IPS-NIHi7 (cell line): ENCODE results near the gene SOX5.
"Not testable (repeated sequence)": the region's sequence is repeated elsewhere in the genome, so short reads cannot be mapped to it uniquely, and the experiment has no call there.

Experiments used
- DNase-seq: peaks from one replicate; pipeline ENCODE4 v3.0.0; 2012; ENCODE audit warnings: mixed read lengths; ENCODE audit errors: extremely low spot score

Gene SOX5

DNA sequence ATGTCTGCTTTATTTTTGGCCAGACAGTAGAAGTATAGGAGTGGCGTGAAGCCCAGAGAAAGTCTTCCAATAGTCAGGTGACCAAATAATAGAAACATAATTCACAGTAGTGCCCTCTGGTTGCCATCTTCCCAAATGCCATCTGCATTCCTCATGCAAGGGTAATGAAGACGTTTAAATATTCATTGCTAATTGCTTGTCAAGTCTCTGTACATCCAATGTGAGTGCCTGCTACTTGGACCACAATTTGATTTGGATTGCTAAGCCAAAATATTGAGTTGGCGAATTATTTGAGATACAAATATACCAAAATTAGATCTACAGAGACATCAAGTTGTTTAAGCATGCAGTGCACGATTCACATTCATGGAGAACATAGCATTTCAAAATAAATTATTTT, 402.7 kb downstream of the SOX5 start:
- DNase-seq = no peak

DNA sequence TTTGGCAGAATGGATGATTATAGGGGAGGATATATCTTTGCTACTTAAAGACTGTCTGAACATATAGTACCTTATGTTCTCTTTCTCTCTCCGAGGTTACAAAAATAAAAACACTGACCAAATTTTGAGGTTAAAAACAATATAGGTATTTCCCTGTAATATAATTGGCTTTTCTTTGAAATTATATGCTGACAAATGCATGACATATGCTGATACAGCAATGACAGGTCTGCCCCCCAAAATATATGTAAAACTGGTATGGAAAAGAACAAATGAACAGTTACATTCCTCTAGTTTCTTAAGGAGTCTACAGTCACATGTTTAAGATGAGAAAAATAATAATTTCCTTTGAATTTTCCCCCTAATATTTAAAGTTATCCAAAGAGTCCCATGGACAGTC, 405.7 kb downstream of the SOX5 start:
- no peak for DNase-seq

- DNase-seq = no peak
These were observed 407.3 kb downstream of the SOX5 start for GRCh38 chr12:23542187-23542586.

- DNase-seq = no peak
These were observed 408.9 kb downstream of the SOX5 start for GRCh38 chr12:23540572-23540971.

- no peak for DNase-seq
These were observed 413.2 kb downstream of the SOX5 start for GRCh38 chr12:23536293-23536692.

DNA sequence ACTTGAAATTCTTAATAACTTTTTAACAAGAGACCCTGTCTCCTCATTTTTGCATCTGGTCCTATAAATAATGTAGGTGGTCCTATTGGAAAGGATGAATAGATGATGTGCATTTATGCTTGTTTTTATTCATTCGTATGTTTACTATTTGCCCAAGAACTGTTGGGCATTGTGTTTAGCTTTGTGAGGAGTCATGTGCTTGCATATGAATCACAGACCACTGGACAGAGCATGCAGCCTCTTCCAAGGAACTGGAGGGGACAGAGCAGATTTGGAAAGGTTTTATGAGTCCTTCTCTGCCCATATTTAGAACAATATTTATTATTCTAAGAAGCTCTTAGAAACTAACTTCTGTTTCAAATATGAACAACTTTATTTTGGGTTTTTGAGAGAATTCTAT, 414.0 kb downstream of the SOX5 start:
- DNase-seq = no peak

DNA sequence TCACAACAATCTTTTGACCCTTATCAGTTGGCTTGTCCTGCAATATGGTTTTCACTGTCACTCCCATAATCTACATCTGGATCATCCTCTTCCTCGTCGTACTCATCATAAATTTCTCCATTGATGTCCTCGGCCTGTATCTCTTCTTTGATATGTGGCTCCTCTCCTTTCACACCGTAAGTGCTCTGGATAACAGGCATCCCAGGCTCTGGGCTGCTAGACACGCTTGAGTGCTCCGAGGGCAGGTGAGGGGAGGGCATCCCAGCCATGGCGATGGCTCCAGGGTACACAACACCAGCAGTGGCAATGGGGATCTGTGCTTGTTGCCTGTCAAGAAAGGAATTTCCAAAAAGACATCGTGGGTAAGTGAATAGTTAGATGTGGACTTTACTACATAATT, 415.3 kb downstream of the SOX5 start:
- no peak for DNase-seq

DNA sequence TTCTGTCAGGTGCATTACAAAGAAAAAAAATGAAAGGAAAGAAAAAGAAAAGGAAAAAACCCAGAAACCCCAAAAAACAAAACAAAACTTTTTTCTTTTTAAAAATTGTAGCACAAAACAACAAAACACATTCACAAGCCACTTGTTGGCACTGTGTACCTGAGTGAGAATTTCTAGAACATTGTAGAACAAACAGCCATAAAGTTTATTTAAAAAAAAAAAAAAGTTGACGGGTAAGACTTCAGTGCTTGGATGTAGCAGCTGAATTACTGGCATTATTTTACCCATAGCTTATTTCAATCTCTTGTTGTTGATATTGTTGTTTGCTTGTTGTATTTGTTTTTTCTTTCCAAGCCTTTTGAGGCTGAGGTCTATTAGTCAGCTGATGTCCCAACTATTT, 415.8 kb downstream of the SOX5 start:
- DNase-seq = no peak

DNA sequence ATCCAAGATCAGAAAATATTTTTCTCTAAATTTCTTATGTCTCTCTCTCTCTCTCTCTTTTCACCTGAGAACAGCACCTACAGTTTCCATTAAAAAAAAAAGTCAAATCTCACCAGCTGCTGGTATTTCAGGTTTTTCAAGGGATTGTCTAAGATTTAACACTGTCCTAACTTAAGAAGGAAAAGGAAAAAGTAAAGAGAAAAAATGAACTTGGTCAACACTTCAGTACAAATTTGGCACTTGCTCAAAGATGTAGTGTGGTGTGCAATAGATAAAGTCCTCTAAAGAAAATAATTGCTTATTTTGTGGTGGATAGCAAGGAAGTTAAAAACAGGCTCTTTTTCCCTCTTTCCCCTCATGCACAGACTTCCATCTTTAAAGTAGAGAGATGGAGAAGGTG, 416.2 kb downstream of the SOX5 start:
- no peak for DNase-seq

GRCh38 chr12:23528316-23528715, 421.2 kb downstream of the SOX5 start:
- no peak for DNase-seq

- DNase-seq = no peak
These were observed 423.9 kb downstream of the SOX5 start for GRCh38 chr12:23525450-23526072.

DNA sequence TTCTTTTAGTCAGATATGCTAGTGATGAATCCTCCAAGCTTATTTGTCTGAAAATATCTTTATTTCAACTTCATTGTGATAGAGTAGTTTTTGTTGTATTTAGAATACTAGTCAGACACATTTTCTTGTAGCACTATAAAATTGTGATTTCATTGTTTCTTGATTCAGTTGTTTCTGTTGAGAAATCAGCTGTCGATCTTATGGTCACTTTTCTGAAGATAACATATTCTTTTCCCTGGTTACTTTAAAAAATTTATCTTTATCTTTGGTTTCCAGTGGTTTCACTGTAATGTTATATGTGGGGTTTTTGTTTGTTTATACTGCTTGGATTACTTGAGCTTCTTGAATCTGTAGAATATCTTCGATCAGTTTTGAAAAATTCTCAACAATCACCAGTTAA, 426.1 kb downstream of the SOX5 start:
- DNase-seq = no peak

DNA sequence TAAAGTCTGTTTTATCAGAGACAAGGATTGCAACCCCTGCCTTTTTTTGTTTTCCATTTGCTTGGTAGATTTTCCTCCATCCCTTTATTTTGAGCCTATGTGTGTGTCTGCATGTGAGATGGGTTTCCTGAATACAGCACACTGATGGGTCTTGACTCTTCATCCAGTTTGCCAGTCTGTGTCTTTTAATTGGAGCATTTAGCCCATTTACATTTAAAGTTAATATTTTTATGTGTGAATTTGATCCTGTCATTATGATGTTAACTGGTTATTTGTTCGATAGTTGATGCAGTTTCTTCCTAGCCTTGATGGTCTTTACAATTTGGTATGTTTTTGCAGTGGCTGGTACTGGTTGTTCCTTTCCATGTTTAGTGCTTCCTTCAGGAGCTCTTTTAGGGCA, 430.0 kb downstream of the SOX5 start:
- DNase-seq = not testable (repeated sequence)

DNA sequence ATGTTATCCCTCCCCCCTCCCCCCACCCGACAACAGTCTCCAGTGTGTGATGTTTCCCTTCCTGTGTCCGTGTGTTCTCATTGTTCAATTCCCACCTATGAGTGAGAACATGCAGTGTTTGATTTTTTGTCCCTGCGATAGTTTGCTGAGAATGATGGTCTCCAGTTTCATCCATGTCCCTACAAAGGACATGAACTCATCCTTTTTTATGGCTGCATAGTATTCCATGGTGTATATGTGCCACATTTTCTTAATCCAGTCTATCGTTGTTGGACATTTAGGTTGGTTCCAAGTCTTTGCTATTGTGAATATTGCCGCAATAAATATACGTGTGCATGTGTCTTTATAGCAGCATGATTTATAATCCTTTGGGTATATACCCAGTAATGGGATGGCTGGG, 433.7 kb downstream of the SOX5 start:
- not testable (repeated sequence) for DNase-seq

DNA sequence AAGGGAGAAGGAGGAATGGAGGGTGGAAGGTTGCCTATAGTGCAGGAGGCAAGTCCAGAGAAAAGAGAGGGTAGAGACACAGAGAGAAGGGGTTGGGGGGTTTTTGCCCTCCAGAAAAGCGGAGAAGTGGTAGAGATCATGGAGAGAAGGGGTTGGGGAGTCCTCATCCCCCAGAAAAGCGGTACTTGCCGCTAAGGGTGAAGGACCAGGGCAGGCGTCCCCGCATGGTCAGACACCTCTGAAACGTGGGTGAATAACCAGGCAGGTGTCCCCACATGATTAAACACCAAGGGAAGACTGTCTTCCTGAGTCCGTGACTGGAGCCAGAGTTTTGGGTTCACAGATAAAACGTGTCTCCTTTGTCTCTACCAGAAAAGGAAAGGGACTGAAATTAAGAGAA, 439.0 kb downstream of the SOX5 start:
- no peak for DNase-seq

DNA sequence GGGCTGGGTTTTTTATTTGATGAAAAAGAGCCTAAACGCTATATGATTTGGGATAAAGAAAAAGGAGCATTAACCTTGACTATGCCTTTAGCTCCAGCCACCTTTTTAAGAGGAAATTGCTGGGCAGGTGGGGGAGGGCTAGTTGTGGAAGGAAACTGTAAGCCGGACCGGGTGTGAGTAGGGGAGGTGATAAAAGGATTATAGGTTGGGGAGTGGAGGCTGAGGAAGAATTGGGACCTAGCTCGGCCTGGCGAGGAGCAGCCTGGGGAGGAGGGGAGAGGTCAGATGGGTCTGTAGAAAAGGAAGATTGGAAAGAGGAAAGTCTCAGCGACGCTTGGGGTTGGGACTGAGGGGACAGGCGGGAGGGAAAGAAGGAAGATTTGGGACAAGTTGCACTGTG, 439.6 kb downstream of the SOX5 start:
- DNase-seq = not testable (repeated sequence)

- DNase-seq = not testable (repeated sequence)
These were observed 441.7 kb downstream of the SOX5 start for GRCh38 chr12:23507785-23508184.

DNA sequence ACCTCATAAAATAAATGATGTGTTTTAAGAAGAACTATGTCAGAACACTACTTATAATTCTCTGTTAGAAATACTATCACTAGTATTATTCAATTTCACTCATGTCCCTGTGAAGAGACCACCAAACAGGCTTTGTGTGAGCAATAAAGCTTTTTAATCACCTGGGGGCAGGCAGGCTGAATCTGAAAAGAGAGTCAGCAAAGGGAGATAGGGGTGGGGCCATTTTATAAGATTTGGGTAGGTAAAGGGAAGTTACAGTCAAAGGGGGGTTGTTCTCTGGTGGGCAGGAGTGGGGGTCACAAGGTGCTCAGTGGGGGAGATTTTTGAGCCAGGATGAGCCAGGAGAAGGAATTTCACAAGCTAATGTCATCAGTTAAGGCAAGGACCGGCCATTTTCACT, 443.7 kb downstream of the SOX5 start:
- DNase-seq = not testable (repeated sequence)

DNA sequence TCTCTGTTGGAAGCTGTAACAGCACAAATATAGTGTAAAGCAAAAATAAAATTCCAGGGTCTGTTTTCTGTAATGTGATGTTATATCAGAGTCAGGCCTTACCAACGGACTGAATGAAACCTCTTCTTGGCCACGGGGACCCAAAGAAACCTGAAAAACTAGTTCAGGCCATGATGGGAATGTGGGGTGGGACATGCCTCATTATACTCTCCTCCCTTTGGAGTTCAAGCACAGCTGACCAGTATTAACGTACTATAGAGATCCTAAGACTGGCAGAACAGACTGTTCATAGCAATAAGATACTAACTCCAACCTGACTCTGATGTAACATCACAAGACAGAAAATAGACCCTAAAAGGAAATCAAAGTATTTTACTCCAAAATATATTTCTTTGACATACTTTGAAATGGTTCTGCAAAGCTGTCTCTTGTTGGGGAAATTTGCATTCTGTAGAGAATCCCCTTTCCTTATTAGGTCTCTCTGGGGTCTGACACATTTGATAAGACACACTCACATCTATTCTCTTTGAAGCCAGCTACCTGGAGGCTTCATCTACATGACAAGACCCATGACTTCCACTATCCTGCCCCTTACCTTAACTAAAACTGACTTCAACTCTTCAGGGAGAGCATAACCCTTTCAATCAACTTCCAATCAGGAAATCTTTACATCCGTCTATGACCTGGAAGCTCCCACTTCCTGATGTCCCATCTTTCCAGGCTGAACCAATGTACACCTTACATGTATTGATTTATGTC, 444.6 kb downstream of the SOX5 start:
- no peak for DNase-seq

- DNase-seq = peak; percentile 50
These were observed 445.4 kb downstream of the SOX5 start for GRCh38 chr12:23504043-23504442.

- no peak for DNase-seq
These were observed 445.9 kb downstream of the SOX5 start for GRCh38 chr12:23503544-23503943.

DNA sequence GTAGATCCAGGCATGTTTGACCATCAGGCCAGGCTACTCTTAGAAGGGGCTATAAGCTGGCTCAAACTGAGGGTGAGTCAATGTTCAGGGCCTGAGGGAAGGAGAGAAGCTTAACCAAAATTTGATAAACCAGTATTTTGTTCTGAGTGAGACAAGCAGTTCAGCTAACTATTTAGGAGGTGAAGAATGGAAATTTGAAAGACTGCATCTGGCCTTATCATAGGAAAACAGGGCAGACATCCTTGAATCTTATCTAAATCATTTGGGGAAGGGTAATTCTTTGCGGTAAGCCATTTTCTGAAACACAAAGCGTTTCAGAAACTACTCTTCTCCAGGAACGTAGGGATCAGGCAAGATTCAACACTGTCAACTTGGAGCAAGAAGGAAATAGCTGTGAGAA, 447.2 kb downstream of the SOX5 start:
- DNase-seq = no peak

DNA sequence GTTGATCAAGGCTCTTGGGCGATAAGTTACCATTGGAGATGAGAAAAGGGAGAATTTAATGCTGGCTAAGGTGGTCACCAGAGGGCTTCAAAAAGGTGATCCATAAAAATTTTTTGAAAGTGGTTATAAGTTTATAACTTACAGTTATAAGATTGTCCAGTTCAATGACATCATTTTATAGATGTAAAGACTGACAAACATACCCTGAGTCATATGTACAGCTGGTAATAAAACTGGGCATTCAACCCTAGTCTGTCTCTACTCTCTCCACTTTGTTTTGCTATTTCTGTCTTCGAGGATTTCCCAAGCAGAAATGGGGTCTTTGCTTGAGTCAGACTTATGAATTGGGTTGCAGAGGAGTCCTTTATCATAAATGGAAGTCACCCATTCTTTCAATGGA, 454.0 kb downstream of the SOX5 start:
- no peak for DNase-seq

DNA sequence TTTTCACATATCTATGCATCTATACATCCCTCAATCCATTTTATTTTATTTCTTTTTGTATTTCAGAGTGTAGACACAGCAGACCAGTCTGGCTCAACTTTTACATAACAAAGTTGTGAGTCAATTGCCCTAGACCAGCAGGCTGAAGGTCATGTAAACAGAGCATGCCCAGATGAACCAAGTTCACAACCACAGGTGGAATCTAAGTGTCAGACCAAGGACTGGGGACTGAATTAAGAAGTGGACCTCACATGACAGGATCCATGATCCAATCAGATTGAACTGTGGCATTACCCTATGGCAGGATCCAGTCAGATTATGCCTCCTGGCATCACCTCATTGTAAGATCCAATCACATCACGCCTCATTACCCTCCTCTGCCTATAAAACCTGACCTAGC, 455.8 kb downstream of the SOX5 start:
- DNase-seq = no peak
